IMR-90 (cell line): ENCODE measurements around the gene SLC46A2. TPM values are rescaled to one million over a fixed set of nuclear protein-coding genes. Genes with fewer than 3 reads are reported as not detected.

Source experiments
- ATAC-seq: fragments of 200-7000 bp; cut with Tn5 transposase; 2 replicates; pipeline ENCODE4 v1.9.1; 2020; ENCODE audit warnings: low read depth, mild to moderate bottlenecking, moderate library complexity
- BruUV-seq: library from RNA; stranded (reverse); fragments of 400-500 nt; replicated peaks from 2 replicates; lab custom pipeline; 2021; lab: Mats Ljungman, UMichigan
- CTCF ChIA-PET: fragments of 300-600 bp; formaldehyde crosslinking; extraction: SDS; loops from one replicate; lab custom pipeline; 2021; ENCODE audit warnings: antibody characterized with exemption; lab: Yijun Ruan, JAX
- POLR2A ChIA-PET: fragments of 300-600 bp; sonication (Branson Sonifier 250); formaldehyde crosslinking; loops from one replicate; lab custom pipeline; 2022; ENCODE audit warnings: antibody characterized with exemption; ENCODE audit not compliant: unreplicated experiment; lab: Charles Lee
- DNase-seq: peaks from one replicate; pipeline ENCODE4 v3.0.0; 2013
- H2AFZ ChIP-seq: replicated peaks from 2 replicates; pipeline ENCODE3; 2013; ENCODE audit warnings: low read length, mild to moderate bottlenecking; ENCODE audit not compliant: poor library complexity
- H2AK5ac ChIP-seq: 2 replicates; pipeline ENCODE4 v1.6.1; 2013; ENCODE audit warnings: low read depth, low read length, inconsistent platforms
- H2AK9ac ChIP-seq: replicated peaks from 2 replicates; pipeline ENCODE3; 2013; ENCODE audit warnings: mild to moderate bottlenecking, low read depth, low read length, moderate library complexity; ENCODE audit not compliant: poor library complexity
- H2BK120ac ChIP-seq: 2 replicates; pipeline ENCODE4 v1.6.1; 2013; ENCODE audit warnings: low read depth, low read length, inconsistent platforms
- H2BK15ac ChIP-seq: 3 replicates; pipeline ENCODE4 v1.6.1; 2013; ENCODE audit warnings: low read depth, low read length, inconsistent platforms
- H2BK20ac ChIP-seq: 2 replicates; pipeline ENCODE4 v1.6.1; 2013; ENCODE audit warnings: low read depth, mild to moderate bottlenecking, inconsistent platforms, low read length, moderate library complexity
- H2BK5ac ChIP-seq: 2 replicates; pipeline ENCODE4 v1.6.1; 2013; ENCODE audit warnings: mild to moderate bottlenecking, low read depth, low read length, inconsistent platforms; ENCODE audit not compliant: poor library complexity, severe bottlenecking
- H3K14ac ChIP-seq: replicated peaks from 2 replicates; pipeline ENCODE4 v1.6.1; 2013; ENCODE audit warnings: low read depth, low read length, inconsistent platforms
- H3K18ac ChIP-seq: 2 replicates; pipeline ENCODE4 v1.6.1; 2013; ENCODE audit warnings: low read depth, low read length, control low read depth
- H3K23ac ChIP-seq: 2 replicates; pipeline ENCODE4 v1.6.1; 2013; ENCODE audit warnings: low read depth, low read length, inconsistent platforms
- H3K27ac ChIP-seq: 2 replicates; pipeline ENCODE4 v1.5.1; 2013; ENCODE audit warnings: mild to moderate bottlenecking, control low read depth, low read length; ENCODE audit not compliant: insufficient read depth
- H3K27me3 ChIP-seq: 2 replicates; pipeline ENCODE4 v1.6.1; 2013; ENCODE audit warnings: low read length; ENCODE audit not compliant: control insufficient read depth, insufficient read depth
- H3K36me3 ChIP-seq: 2 replicates; pipeline ENCODE4 v1.6.1; 2013; ENCODE audit warnings: low read length, mixed read lengths; ENCODE audit not compliant: control insufficient read depth, insufficient read depth
- H3K4ac ChIP-seq: 2 replicates; pipeline ENCODE4 v1.6.1; 2013; ENCODE audit warnings: low read depth, low read length, inconsistent platforms
- H3K4me1 ChIP-seq: 2 replicates; pipeline ENCODE4 v1.6.1; 2013; ENCODE audit warnings: low read length, mixed read lengths; ENCODE audit not compliant: control insufficient read depth, insufficient read depth
- H3K4me2 ChIP-seq: 2 replicates; pipeline ENCODE4 v1.6.1; 2013; ENCODE audit warnings: low read depth, mild to moderate bottlenecking, control low read depth, low read length, moderate library complexity
- H3K4me3 ChIP-seq: 2 replicates; pipeline ENCODE4 v1.5.1; 2013; ENCODE audit warnings: low read depth, mild to moderate bottlenecking, control low read depth, low read length, moderate library complexity; ENCODE audit not compliant: insufficient read depth
- H3K56ac ChIP-seq: 2 replicates; pipeline ENCODE4 v1.6.1; 2013; ENCODE audit warnings: low read length, inconsistent platforms; ENCODE audit not compliant: insufficient read depth; ENCODE audit errors: extremely low read depth
- H3K79me1 ChIP-seq, 2 experiments: 2 replicates each; pipeline ENCODE4 v1.6.1; 2013; ENCODE audit warnings: low read length in 2 of 2, inconsistent platforms in 1 of 2, low read depth in 1 of 2
- H3K9ac ChIP-seq: 2 replicates; pipeline ENCODE4 v1.6.1; 2013; ENCODE audit warnings: low read depth, low read length, control low read depth
- H3K9me1 ChIP-seq: 2 replicates; pipeline ENCODE4 v1.6.1; 2013; ENCODE audit warnings: low read length, inconsistent platforms; ENCODE audit not compliant: insufficient read depth
- H3K9me3 ChIP-seq: 2 replicates; pipeline ENCODE4 v1.6.1; 2013; ENCODE audit warnings: low read length; ENCODE audit not compliant: control insufficient read depth, insufficient read depth
- H4K20me1 ChIP-seq: 2 replicates; pipeline ENCODE4 v1.6.1; 2013; ENCODE audit warnings: low read length, inconsistent platforms; ENCODE audit not compliant: insufficient read depth
- H4K5ac ChIP-seq: 2 replicates; pipeline ENCODE4 v1.6.1; 2013; ENCODE audit warnings: mild to moderate bottlenecking, low read depth, low read length, control low read depth
- H4K8ac ChIP-seq, 2 experiments: 2 replicates each; pipeline ENCODE4 v1.6.1; 2013; ENCODE audit warnings: low read depth in 2 of 2, low read length in 2 of 2, control low read depth in 1 of 2, inconsistent platforms in 1 of 2
- H4K91ac ChIP-seq: 2 replicates; pipeline ENCODE4 v1.6.1; 2013; ENCODE audit warnings: low read depth, low read length, inconsistent platforms; ENCODE audit not compliant: insufficient read depth
- MAFK ChIP-seq: IDR thresholded peaks from 2 replicates; pipeline ENCODE4 v1.6.1; 2012; ENCODE audit warnings: low read depth, low read length, improper control_type of control experiment
- NFE2L2 ChIP-seq: fragments of 150-350 bp; IDR thresholded peaks from 2 replicates; pipeline ENCODE4 v1.6.1; 2016; ENCODE audit warnings: low read depth, mild to moderate bottlenecking, low read length
- POLR2A ChIP-seq: IDR thresholded peaks from 2 replicates; pipeline ENCODE4 v1.6.1; 2012; ENCODE audit warnings: mild to moderate bottlenecking, low read depth, low read length
- SMC3 ChIP-seq: fragments of 150-350 bp; IDR thresholded peaks from 2 replicates; pipeline ENCODE4 v1.6.1; 2016; ENCODE audit warnings: low read depth, mild to moderate bottlenecking, antibody characterized with exemption, low read length, moderate library complexity
- WGBS, 2 experiments: methylation state at CpG; one replicate each; pipeline versions ENCODE4 v1.1.5 to v1.1.7; 2013; ENCODE audit warnings: missing lambda C conversion rate in 2 of 2; ENCODE audit not compliant: insufficient read length in 1 of 2; ENCODE audit errors: extremely low coverage in 2 of 2; 5-methylcytosine and 5-hydroxymethylcytosine counted together
- dilution Hi-C: fragments of 300-500 bp; cut with HindIII; formaldehyde crosslinking; loops from one replicate; pipeline ENCODE4 v1.14.3; 2018; ENCODE audit warnings: low sequenced_read_pairs; ENCODE audit not compliant: unreplicated experiment
- in situ Hi-C: fragments of 300-500 bp; cut with MboI; formaldehyde crosslinking; loops from 3 replicates; pipeline ENCODE4 v1.14.3; 2019; ENCODE audit warnings: low sequenced_read_pairs, inconsistent platforms, mixed read lengths
- intact Hi-C: fragments of 100-400 bp; cut with micrococcal nuclease; formaldehyde crosslinking; loops from 2 replicates; pipeline ENCODE4 v1.10.0; 2022
- polyA plus RNA-seq, 3 experiments: library from polyadenylated mRNA; depleted of rRNA; stranded (reverse); fragments of >200 nt; gene quantifications; 2 replicates each; pipeline ENCODE4 v1.2.3, GENCODE V29; 2012; ENCODE audit warnings: low replicate concordance in 1 of 3
- total RNA-seq: library from RNA; depleted of rRNA; stranded (reverse); fragments of >200 nt; gene quantifications from 2 replicates; pipeline ENCODE4 v1.2.3, GENCODE V29; 2012

SLC46A2 gene
- total and polyA plus RNA-seq, 2 of the 4 experiments (the other 2 are of a cell fraction) = not detected

GRCh38 chr9:112852741-112853504 lies 37.8 kb downstream of the SLC46A2 start:
- Histone ChIP-seq H2BK15ac (no peak overlapping the region), H2BK20ac (no peak overlapping the region), H3K14ac (no peak overlapping the region), H3K4ac (no peak overlapping the region), H3K4me1 (no peaks in the 10 kb centered on the region), H4K20me1 (peaks cover 11% of the 10 kb centered on the region; the same call in 1 of the 2 replicates), H2AFZ (no peak overlapping the region), H3K18ac (no peak overlapping the region), H3K4me3 (no peak overlapping the region), H4K91ac (no peak overlapping the region), H2AK9ac (no peak overlapping the region), H3K56ac (no peak overlapping the region), H4K5ac (no peak overlapping the region), H3K27ac (no peak overlapping the region), H2AK5ac (no peak overlapping the region), H3K4me2 (no peak overlapping the region), H3K79me1 (0 out of 4 replicates have a peak, but pooled peaks cover 0 to 3% of the 10 kb centered on the region in 2 experiments), H3K9me1 (0 out of 2 replicates have a peak, but pooled peaks cover under 1% of the 10 kb centered on the region), H3K9me3 (no peaks in the 10 kb centered on the region), H3K36me3 (peaks cover 16% of the 10 kb centered on the region), H3K23ac (no peak overlapping the region), H2BK5ac (no peak overlapping the region), H3K27me3 (no peaks in the 10 kb centered on the region), H2BK120ac (no peak overlapping the region), H4K8ac (no peak overlapping the region), H3K9ac (no peak overlapping the region)
- 80 to 100% methylated on average over 2 to 5 of the region's 13 CpGs for WGBS, 2 experiments
- in situ Hi-C loops (no loop called here), dilution Hi-C loops (no loop called here), intact Hi-C loops (no loop called here)
- BruUV-seq = no TSS peak
- ChIA-PET POLR2A (interaction anchor here (0.6 kb wide), 1 partner anchor 524 kb away, joined by 3 read pairs; the partner anchor contains the start of gene HDHD3), CTCF (no interaction called here)
- TF ChIP-seq POLR2A (no peak), NFE2L2 (no peak), SMC3 (no peak), MAFK (no peak)
- ATAC-seq (no peak), DNase-seq (no peak)
